GM11168 (cell line): Measurements from ENCODE around the gene NKD1.

Experiments used
- in situ Hi-C: fragments of 300-500 bp; cut with MboI; formaldehyde crosslinking; loops from one replicate; pipeline ENCODE4 v1.12.0; 2022; ENCODE audit warnings: low sequenced_read_pairs; ENCODE audit not compliant: unreplicated experiment

NKD1 gene

DNA sequence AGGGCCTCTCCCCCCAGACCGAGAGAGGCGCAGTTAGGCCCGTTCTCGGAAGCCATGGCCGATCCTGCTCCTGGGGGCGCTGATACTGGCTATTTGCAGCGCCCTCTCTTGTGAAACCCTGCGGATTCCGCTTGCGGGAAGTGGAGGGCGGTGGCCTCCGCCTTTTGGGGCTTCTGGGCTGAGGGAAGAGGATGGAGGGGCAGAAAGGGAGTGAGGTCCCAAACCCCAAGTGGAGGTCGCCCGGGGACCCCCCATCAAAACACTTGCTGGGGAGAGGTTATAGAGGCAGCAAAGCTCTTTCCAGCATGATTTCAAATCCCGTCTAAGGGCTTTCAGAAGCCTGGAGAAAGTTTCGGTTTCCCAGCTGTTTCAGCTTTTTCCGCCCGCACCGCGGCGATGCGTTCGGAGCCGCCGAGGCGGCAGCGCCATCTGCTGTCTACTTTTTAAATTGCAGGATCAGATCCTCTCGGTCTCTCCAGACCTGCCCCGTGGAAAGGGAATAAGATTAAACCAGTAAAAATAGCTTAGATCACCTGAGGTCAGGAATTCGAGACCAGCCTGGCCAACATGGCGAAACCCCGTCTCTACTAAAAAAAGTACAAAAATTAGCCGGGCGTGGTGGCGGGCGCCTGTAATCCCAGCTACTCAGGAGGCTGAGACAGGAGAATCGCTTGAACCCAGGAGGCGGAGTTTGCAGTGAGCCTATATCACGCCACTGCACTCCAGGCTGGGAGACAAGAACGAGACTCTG is 117.1 kb downstream of the NKD1 start:
- in situ Hi-C loops, result loop anchor here (10.0 kb wide), 1 partner anchor 139 kb away; no protein-coding TSS in a partner anchor

- in situ Hi-C loops, result loop anchor here (10.0 kb wide), 1 partner anchor 138 kb away; no protein-coding TSS in a partner anchor
Measured at GRCh38 chr16:50666658-50667496, 118.7 kb downstream of the NKD1 start.

DNA sequence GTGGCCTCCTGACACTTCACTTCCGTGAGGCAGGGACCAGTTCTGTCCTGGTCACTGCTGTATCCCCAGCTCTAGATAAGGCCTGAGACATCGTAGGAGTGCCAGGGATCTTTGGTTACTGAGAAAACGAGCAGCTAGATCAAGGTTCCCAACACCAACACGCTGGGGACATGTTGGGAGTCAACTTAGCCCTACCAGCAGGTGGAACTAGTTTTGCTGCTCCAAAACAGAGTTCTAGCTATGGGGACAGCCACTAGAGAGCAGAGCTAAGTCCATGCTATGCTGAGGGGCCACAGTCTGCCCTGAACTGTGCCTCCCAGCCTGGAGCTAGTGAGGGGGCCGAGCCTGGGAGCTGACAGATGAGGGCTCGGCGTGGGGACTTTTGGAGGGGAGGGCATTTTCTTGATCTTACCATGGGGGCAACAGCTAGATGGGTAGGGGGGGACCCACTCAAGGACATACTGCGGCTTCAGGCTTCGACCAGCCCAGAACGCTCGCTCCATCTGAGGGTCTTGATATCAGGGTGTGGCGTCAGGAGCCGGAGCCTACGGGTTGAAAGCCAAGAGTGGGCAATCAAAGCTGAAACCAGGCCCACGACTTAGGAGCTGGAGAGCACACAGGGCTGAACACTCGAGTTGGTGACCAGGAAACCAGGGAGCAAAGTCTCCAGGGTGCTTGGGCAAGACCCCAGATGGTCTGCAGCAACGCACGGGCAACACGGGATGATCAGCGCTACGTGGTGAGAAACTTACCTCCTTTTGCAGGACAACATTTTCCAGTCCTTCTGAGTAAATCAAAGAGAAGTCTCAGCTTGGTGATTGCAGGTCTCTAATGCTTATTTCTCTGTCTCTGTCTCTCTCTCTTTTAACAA is 119.5 kb downstream of the NKD1 start:
- in situ Hi-C loops, result loop anchor here (10.0 kb wide), 1 partner anchor 137 kb away; no protein-coding TSS in a partner anchor

- in situ Hi-C loops, result loop anchor here (10.0 kb wide), 1 partner anchor 136 kb away; no protein-coding TSS in a partner anchor
Measured at GRCh38 chr16:50668368-50669008, 120.3 kb downstream of the NKD1 start.

DNA sequence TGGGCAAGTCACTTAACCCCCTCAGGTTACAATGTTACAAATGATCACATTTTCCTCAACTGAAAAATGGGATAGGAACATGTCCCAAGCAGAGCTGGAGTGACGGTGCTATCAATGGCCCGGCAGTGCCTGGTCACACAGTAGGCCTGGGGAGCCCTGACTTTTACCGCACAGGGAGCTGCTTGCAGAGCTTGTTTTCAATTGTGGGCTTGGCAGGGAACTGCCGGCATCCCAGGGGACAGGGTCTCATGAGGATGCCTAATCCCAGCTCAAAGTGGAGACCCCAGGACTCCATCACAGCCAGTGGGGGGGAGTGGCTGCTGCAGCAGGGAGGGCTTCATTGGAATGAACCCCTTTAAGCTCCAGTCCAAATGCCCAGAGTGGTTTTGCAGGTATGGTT is 121.5 kb downstream of the NKD1 start:
- in situ Hi-C loops, result loop anchor here (10.0 kb wide), 1 partner anchor 135 kb away; no protein-coding TSS in a partner anchor

GRCh38 chr16:50670476-50670875 is 122.3 kb downstream of the NKD1 start:
- in situ Hi-C loops, result no loop called here

GRCh38 chr16:50671644-50672260 is 123.6 kb downstream of the NKD1 start:
- in situ Hi-C loops, result no loop called here

DNA sequence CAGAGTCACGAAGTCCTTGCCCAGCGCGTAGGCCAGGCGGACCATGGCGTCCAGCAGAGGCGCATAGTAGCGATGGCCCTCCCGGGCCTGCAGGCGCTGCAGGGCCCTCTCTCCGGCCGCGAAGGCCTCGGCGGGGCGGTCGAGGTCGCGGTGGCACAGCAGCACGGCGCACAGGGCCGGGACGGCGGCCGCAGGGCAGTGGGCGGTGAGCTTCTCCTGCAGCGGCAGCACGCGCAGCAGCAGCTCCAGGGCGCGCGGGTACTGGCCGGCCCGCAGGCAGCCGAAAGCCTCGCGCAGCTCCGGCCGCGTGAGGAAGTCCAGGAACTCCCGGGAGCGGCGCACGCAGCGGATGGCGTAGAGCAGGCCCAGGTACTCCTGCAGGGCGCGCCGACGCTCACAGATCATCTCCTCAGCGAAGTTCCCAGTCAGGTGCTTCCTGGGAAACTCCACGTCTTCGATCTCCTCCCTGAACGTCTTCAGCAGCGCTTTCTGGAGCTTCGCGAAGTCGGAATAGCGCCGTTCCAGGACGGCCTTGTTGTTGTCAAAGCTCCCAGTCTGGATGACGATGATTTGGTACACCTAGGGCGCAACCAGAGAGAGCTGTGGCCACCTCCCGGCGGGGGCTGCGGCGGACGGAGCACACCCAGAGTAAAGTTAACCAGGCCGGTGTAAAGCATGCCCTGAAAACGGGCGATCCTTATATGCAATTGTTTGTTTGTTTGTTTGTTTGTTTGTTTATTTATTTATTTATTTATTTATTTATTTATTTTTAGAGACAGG is 125.5 kb downstream of the NKD1 start:
- in situ Hi-C loops, result no loop called here

DNA sequence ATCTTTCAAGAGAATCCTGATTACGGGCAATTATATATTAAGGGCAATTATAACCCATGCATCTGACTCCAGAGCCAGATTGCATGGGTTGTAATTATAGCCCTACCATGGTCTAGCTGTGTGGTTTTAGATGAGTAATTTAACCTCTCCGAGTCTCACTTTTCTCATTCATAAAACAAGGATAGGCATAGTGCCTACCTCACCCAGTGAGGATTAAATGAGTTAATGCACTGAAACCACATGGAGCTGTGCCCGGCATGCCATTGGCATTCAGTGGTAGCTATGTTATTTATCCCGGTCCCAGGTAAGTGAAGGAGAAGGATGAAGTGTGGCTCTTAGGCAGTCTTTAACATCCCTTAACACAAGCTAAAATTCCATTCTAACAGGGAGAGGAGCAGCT is 126.6 kb downstream of the NKD1 start:
- in situ Hi-C loops, result no loop called here

DNA sequence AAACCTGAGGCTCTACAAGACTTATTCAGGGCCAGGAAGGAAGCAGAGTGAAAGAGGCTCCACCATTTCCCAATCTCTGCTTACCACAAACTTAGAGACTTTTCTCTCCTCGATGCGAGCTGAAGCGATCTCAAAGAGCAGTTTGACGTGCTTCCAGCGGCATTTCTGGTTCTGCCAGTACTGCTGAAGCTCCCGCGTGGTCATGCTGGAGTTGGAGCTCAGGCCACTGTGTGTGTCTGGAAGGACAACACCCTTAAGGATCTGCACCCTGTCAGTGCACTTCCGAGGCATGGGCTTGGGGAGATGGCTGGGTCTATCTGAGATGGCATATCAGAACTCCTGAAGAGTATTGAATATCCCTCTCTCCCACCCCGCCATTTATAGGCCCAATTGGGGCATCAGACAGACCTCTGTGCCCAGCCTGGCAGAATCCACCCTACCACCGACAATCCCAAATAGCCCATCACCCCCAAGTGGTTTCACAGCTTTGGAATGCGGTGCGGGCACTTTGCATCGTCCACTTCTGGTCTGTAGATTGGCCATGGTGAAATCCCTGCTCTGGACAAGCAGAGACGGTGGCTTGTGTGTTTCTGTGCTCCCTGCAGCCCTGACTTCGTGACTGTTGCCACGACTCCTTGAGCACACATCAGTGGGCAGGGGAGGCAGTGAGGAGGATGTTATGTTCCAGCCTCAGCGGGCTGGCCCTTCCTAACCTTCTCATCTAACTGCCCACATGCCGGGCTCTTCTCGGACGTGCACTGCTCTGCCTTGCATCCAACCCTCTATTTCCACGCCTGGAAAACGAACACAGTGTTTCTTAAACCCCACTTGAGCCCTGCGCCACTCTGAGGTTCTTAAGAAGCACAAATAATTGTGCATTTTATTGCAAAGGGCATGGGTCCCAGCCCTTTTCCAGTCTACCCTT is 127.8 kb downstream of the NKD1 start:
- in situ Hi-C loops, result no loop called here

DNA sequence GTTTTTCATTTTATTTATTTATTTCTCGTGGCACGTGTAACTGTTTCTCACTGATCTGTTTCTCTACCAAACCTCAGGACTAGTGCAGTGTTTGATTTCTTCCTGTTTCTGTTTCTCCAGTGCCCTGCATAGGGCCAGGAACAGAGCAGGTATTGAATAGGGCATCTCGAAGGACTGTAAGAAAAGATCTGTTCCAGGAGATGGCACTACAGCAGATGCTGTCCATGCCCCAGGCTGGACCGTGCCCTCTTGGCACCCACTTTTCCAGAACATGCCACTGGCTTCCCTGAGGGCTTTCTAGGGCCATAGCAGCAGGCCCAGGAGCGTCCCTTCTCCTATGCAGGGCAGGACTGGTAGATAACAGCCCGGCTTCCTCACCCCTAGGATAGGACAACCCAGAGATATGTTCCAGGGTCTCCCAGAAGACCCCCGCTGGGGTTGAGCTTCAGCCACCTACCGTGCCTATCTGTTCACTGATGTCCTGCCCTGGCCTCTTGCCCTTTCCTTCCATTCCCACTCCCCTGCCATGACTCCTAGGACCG is 128.6 kb downstream of the NKD1 start:
- in situ Hi-C loops, result no loop called here

DNA sequence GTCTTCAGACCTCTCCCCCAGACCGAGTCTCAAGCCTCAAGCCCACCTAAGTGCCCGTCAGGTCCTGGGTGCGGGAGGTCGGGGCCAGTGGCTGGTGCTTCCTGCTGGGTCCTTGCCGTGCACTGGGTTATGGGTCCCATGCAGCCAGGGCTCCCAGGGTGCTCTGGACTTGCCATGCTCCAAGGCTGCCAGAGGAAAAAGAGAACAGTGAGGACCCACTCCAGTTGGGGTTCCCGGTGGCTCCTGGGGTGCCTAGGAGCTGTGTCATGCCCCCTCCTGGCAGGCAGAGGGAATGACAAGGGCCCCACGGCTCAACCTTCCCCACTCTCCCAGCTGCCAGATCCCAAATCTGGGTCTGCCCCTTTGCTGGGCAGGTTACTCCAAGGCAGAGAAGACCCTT is 129.2 kb downstream of the NKD1 start:
- in situ Hi-C loops, result no loop called here

DNA sequence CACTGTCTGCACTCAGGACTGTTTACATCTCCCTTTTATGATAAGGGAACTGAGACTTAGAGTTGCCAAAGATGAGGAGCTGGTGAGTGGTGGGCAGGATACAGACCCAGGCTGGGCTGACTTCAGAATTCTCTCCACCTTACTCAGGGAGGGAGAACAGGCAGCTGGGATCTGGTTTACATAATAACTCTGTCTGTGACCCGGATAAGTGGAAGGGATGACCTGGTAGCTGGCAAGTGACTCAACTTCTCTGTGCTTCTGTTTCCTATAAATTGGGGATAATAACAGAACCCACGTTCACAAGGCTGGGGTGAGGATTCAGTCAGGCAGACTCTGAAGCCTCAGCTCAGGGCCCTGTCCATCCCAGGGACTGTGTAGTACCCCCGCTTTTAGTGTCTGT is 130.3 kb downstream of the NKD1 start:
- in situ Hi-C loops, result no loop called here

GRCh38 chr16:50679266-50679665 is 131.1 kb downstream of the NKD1 start:
- in situ Hi-C loops, result no loop called here

GRCh38 chr16:50679676-50680555 is 131.7 kb downstream of the NKD1 start:
- in situ Hi-C loops, result no loop called here

DNA sequence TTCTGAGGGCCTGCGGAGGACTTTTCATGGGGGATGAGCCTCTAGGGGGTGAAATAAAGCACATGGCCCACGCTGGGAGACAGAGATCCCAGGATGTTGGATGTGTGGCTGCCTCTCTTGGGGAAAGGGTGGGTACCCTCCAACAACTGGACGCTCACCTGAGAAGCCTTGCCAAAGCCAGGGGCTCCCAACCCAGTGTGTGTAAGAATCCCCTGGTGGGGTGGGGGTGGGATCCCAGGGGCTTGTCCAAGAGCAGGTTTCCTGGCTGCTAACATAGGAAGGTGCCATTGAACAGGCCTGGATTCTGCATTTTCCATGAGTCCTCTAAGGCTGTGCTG is 132.3 kb downstream of the NKD1 start:
- in situ Hi-C loops, result no loop called here
